Measurements from ENCODE around the gene VPS35L. TPM values are rescaled to one million over a fixed set of nuclear protein-coding genes. Genes with fewer than 3 reads are reported as not detected.

Gene VPS35L
- total RNA-seq, 1 donor from 2014 or later: 45.0 TPM

DNA sequence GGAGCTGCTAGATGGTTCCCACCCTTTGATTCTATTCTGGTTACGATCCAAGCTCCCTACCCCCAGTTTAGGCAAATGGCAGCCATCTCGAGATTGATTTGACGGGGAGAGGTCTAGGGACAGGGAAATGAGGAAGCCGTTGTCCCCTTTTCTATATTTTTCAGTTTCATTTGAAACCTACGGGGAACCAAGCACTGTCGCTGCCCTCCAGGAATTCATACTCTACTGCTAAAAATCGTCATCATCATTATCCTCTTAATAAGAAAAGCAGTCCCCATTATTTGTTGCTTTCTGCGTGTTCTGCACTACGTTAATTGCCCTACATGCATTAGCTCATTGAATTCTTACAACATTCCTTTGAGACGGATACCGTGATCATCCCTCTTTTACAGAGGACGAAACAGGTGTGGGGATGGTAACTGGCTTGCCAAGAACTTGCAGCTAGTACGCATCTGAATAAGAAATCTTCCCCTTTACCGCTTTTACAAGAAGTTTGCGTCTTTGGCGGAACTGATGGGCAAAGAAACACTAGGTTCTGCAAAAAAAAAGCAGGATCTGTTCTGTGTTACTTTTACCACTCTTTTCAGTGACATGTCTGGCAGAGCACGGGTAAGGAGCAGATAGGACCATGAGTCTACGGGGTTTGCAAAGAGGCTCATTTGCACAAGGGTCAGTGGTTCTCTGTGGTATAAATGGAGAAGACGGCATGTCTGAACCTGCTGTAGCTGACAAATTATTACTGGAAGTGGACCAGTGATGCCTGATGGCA is 30.7 kb upstream of the VPS35L start:
- DNase-seq (ENCODE audit: low read depth): no peak
- no peaks in the 10 kb centered on the region for H3K27me3 ChIP-seq (ENCODE audit: insufficient read depth, low read length)
- no peak overlapping the region for H3K27ac Mint-ChIP-seq (ENCODE audit: unreplicated experiment)
- peak overlapping the region; percentile 94 for H2AFZ ChIP-seq (ENCODE audit: low read depth, low read length)
- no peaks in the 10 kb centered on the region for H3K36me3 ChIP-seq (ENCODE audit: insufficient read depth, low read length)
- FAIRE-seq: no peak
- peaks cover 6% of the 10 kb centered on the region for H3K4me1 ChIP-seq (ENCODE audit: insufficient read depth, low read length)
- no peaks in the 10 kb centered on the region for H3K9me3 ChIP-seq (ENCODE audit: insufficient read depth, low read depth, low read length)
- H3K79me2 ChIP-seq (ENCODE audit: insufficient read depth, low read length): peaks cover 30% of the 10 kb centered on the region
- H3K36me3 Mint-ChIP-seq (ENCODE audit: low read depth, unreplicated experiment): peaks cover 6% of the 10 kb centered on the region
- H4K20me1 ChIP-seq (ENCODE audit: insufficient read depth, low read length): peaks cover 13% of the 10 kb centered on the region
- peaks cover 7% of the 10 kb centered on the region for H3K4me1 Mint-ChIP-seq (ENCODE audit: low read depth, unreplicated experiment)
- TF ChIP-seq, protein P1, sequence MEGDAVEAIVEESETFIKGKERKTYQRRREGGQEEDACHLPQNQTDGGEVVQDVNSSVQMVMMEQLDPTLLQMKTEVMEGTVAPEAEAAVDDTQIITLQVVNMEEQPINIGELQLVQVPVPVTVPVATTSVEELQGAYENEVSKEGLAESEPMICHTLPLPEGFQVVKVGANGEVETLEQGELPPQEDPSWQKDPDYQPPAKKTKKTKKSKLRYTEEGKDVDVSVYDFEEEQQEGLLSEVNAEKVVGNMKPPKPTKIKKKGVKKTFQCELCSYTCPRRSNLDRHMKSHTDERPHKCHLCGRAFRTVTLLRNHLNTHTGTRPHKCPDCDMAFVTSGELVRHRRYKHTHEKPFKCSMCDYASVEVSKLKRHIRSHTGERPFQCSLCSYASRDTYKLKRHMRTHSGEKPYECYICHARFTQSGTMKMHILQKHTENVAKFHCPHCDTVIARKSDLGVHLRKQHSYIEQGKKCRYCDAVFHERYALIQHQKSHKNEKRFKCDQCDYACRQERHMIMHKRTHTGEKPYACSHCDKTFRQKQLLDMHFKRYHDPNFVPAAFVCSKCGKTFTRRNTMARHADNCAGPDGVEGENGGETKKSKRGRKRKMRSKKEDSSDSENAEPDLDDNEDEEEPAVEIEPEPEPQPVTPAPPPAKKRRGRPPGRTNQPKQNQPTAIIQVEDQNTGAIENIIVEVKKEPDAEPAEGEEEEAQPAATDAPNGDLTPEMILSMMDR (IDR thresholded peaks at IDR 0.05; ENCODE audit: insufficient read depth, low read depth, low read length): no peak
- no peak for TF ChIP-seq EZH2 (IDR thresholded peaks at IDR 0.05; ENCODE audit: insufficient read depth, low read length)
- no peak overlapping the region for H3K27ac ChIP-seq (ENCODE audit: low read depth, low read length)
- H3K9ac ChIP-seq (ENCODE audit: low read length): peak overlapping the region; percentile 86
- peak overlapping the region; percentile 90 for H3K4me3 ChIP-seq (ENCODE audit: insufficient read depth, low read depth, low read length)
- H3K4me3 Mint-ChIP-seq (ENCODE audit: unreplicated experiment): peak overlapping the region; percentile 100
- no peaks in the 10 kb centered on the region for H3K27me3 Mint-ChIP-seq (ENCODE audit: low read depth, unreplicated experiment)
- H3K9me3 Mint-ChIP-seq (ENCODE audit: unreplicated experiment): no peaks in the 10 kb centered on the region
- peak overlapping the region; percentile 92 for H3K4me2 ChIP-seq (ENCODE audit: low read length)

GRCh38 chr16:19525385-19525723 is 30.1 kb upstream of the VPS35L start:
- H3K36me3 Mint-ChIP-seq (ENCODE audit: low read depth, unreplicated experiment): peaks cover 8% of the 10 kb centered on the region
- Histone ChIP-seq H3K4me2 (ENCODE audit: low read length) (peak overlapping the region; percentile 92), H3K36me3 (ENCODE audit: insufficient read depth, low read length) (no peaks in the 10 kb centered on the region), H3K4me1 (ENCODE audit: insufficient read depth, low read length) (peaks cover 6% of the 10 kb centered on the region), H2AFZ (ENCODE audit: low read depth, low read length) (peak overlapping the region; percentile 94), H3K4me3 (ENCODE audit: insufficient read depth, low read depth, low read length) (peak overlapping the region; percentile 90), H3K9me3 (ENCODE audit: insufficient read depth, low read depth, low read length) (no peaks in the 10 kb centered on the region), H4K20me1 (ENCODE audit: insufficient read depth, low read length) (peaks cover 10% of the 10 kb centered on the region), H3K27me3 (ENCODE audit: insufficient read depth, low read length) (no peaks in the 10 kb centered on the region), H3K9ac (ENCODE audit: low read length) (peak overlapping the region; percentile 86), H3K79me2 (ENCODE audit: insufficient read depth, low read length) (peaks cover 30% of the 10 kb centered on the region), H3K27ac (ENCODE audit: low read depth, low read length) (no peak overlapping the region)
- peak overlapping the region; percentile 100 for H3K4me3 Mint-ChIP-seq (ENCODE audit: unreplicated experiment)
- no peak overlapping the region for H3K27ac Mint-ChIP-seq (ENCODE audit: unreplicated experiment)
- no peak for DNase-seq (ENCODE audit: low read depth)
- no peak for FAIRE-seq
- peaks cover 7% of the 10 kb centered on the region for H3K4me1 Mint-ChIP-seq (ENCODE audit: low read depth, unreplicated experiment)
- no peaks in the 10 kb centered on the region for H3K27me3 Mint-ChIP-seq (ENCODE audit: low read depth, unreplicated experiment)
- H3K9me3 Mint-ChIP-seq (ENCODE audit: unreplicated experiment): no peaks in the 10 kb centered on the region
- no peak for TF ChIP-seq EZH2 (IDR thresholded peaks at IDR 0.05; ENCODE audit: insufficient read depth, low read length)
- TF ChIP-seq, protein P1 (IDR thresholded peaks at IDR 0.05; ENCODE audit: insufficient read depth, low read depth, low read length): no peak

DNA sequence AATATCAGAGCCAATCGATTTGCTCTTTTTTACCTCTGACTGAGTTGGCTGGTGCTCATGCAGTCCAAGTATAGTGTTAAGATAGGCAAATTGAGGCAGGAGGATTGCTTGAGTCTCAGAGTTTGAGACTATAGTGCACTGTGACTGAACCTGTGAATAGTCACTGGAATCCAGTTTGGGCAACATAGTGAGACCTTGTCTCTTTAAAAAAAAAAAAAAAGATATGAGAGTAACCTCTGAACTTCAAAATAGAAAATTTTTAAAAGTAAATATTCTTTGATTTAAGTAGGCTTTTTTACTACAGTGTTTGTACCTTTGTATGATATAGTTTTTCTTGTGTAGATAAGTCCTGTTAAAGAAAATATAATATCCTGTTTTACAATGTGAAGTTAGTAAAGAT is 28.3 kb upstream of the VPS35L start:
- Mint-ChIP-seq H3K4me1 (ENCODE audit: low read depth, unreplicated experiment) (peaks cover 7% of the 10 kb centered on the region), H3K9me3 (ENCODE audit: unreplicated experiment) (no peaks in the 10 kb centered on the region), H3K27me3 (ENCODE audit: low read depth, unreplicated experiment) (no peaks in the 10 kb centered on the region), H3K36me3 (ENCODE audit: low read depth, unreplicated experiment) (peaks cover 8% of the 10 kb centered on the region), H3K27ac (ENCODE audit: unreplicated experiment) (no peak overlapping the region), H3K4me3 (ENCODE audit: unreplicated experiment) (no peak overlapping the region)
- no peak for DNase-seq (ENCODE audit: low read depth)
- H4K20me1 ChIP-seq (ENCODE audit: insufficient read depth, low read length): no peaks in the 10 kb centered on the region
- no peak overlapping the region for H3K27ac ChIP-seq (ENCODE audit: low read depth, low read length)
- peaks cover 24% of the 10 kb centered on the region for H3K79me2 ChIP-seq (ENCODE audit: insufficient read depth, low read length)
- no peak for FAIRE-seq
- no peaks in the 10 kb centered on the region for H3K4me1 ChIP-seq (ENCODE audit: insufficient read depth, low read length)
- H3K27me3 ChIP-seq (ENCODE audit: insufficient read depth, low read length): no peaks in the 10 kb centered on the region
- no peak overlapping the region for H3K9ac ChIP-seq (ENCODE audit: low read length)
- no peaks in the 10 kb centered on the region for H3K9me3 ChIP-seq (ENCODE audit: insufficient read depth, low read depth, low read length)
- H3K4me3 ChIP-seq (ENCODE audit: insufficient read depth, low read depth, low read length): no peak overlapping the region
- H3K4me2 ChIP-seq (ENCODE audit: low read length): no peak overlapping the region
- no peak overlapping the region for H2AFZ ChIP-seq (ENCODE audit: low read depth, low read length)
- no peaks in the 10 kb centered on the region for H3K36me3 ChIP-seq (ENCODE audit: insufficient read depth, low read length)
- no peak for TF ChIP-seq EZH2 (IDR thresholded peaks at IDR 0.05; ENCODE audit: insufficient read depth, low read length)
- TF ChIP-seq, protein P1 (IDR thresholded peaks at IDR 0.05; ENCODE audit: insufficient read depth, low read depth, low read length): no peak

Data from astrocyte (in vitro differentiated cells and primary cell).